Measurements from ENCODE around the gene ADRB1. TPM values are rescaled to one million over a fixed set of nuclear protein-coding genes. Genes with fewer than 3 reads are reported as not detected.
A peak's percentile ranks its signal among the peaks of the same experiment; 100 is the strongest.

Gene ADRB1
- total and polyA plus RNA-seq, 2 of the 4 experiments (the other 2 are of a cell fraction): not detected

GRCh38 chr10:114024876-114025610 lies 18.6 kb upstream of the ADRB1 start:
- Histone ChIP-seq H2BK15ac (ENCODE audit: low read depth, low read length) (no peak overlapping the region), H4K20me1 (ENCODE audit: insufficient read depth, low read length) (no peaks in the 10 kb centered on the region), H2BK5ac (ENCODE audit: low read depth, low read length, poor library complexity, severe bottlenecking) (no peak overlapping the region), H2BK120ac (ENCODE audit: low read depth, low read length) (peak overlapping the region; percentile 61), H3K27ac (ENCODE audit: insufficient read depth, low read length) (no peak overlapping the region), H3K36me3 (ENCODE audit: control insufficient read depth, insufficient read depth, low read length) (no peaks in the 10 kb centered on the region), H3K4ac (ENCODE audit: low read depth, low read length) (peak overlapping the region; percentile 48), H4K8ac (ENCODE audit: low read depth in 2 of 2, low read length in 2 of 2) (peak overlapping the region in 1 of 2 experiments; percentile 19; a peak in 1 of 4 replicates), H4K91ac (ENCODE audit: insufficient read depth, low read depth, low read length) (no peak overlapping the region; the same call in 1 of the 2 replicates), H3K4me2 (ENCODE audit: low read depth, low read length) (no peak overlapping the region), H3K14ac (replicated peaks; ENCODE audit: low read depth, low read length) (no peak overlapping the region), H3K23ac (ENCODE audit: low read depth, low read length) (no peak overlapping the region), H3K4me3 (ENCODE audit: insufficient read depth, low read depth, low read length) (no peak overlapping the region), H3K4me1 (ENCODE audit: control insufficient read depth, insufficient read depth, low read length) (no peaks in the 10 kb centered on the region), H4K5ac (ENCODE audit: low read depth, low read length) (no peak overlapping the region), H3K18ac (ENCODE audit: low read depth, low read length) (no peak overlapping the region), H3K27me3 (ENCODE audit: control insufficient read depth, insufficient read depth, low read length) (peaks cover 9% of the 10 kb centered on the region), H3K9me3 (ENCODE audit: control insufficient read depth, insufficient read depth, low read length) (no peaks in the 10 kb centered on the region), H3K9ac (ENCODE audit: low read depth, low read length) (no peak overlapping the region), H2AK9ac (replicated peaks; ENCODE audit: low read depth, low read length, poor library complexity) (no peak overlapping the region), H3K56ac (ENCODE audit: extremely low read depth, insufficient read depth, low read length) (no peak overlapping the region), H2AK5ac (ENCODE audit: low read depth, low read length) (peak overlapping the region; percentile 56; the same call in 1 of the 2 replicates), H3K9me1 (ENCODE audit: insufficient read depth, low read length) (0 out of 2 replicates have a peak, but pooled peaks cover 2% of the 10 kb centered on the region), H2AFZ (replicated peaks; ENCODE audit: low read length, poor library complexity) (peak overlapping the region; percentile 52), H3K79me1 (ENCODE audit: low read depth in 1 of 2, low read length in 2 of 2) (no peaks in the 10 kb centered on the region), H2BK20ac (ENCODE audit: low read depth, low read length) (peak overlapping the region; percentile 54; the same call in 1 of the 2 replicates)
- ChIA-PET POLR2A (ENCODE audit: unreplicated experiment) (interaction anchor here (0.7 kb wide), 1 partner anchor 278 kb away, joined by 3 read pairs; no protein-coding TSS in a partner anchor), CTCF (interaction anchor here (0.7 kb wide), 1 partner anchor 244 kb away, joined by 5 read pairs; no protein-coding TSS in a partner anchor)
- DNase-seq (peak; percentile 20), ATAC-seq (ENCODE audit: low read depth) (no peak)
- dilution Hi-C loops (cut with HindIII; ENCODE audit: low sequenced_read_pairs, unreplicated experiment) (no loop called here), intact Hi-C loops (cut with micrococcal nuclease) (no loop called here), in situ Hi-C loops (cut with MboI; ENCODE audit: low sequenced_read_pairs) (no loop called here)
- BruUV-seq (replicated peaks): no TSS peak
- 100% methylated on average over 1 of the region's 12 CpGs; no CpG with 5 or more reads in 1 of the 2 experiments for WGBS, 2 experiments (ENCODE audit: extremely low coverage in 2 of 2, insufficient read length in 1 of 2)
- peak; percentile 78 for TF ChIP-seq CEBPB (IDR thresholded peaks at IDR 0.05; ENCODE audit: low read depth, low read length)
- TF ChIP-seq CHD1 (IDR thresholded peaks at IDR 0.05; ENCODE audit: low read depth, low read length): no peak
